Mesendoderm (in vitro differentiated cells): ENCODE results near the gene UEVLD.

ENCODE experiments used
- DNase-seq: peaks from one replicate; pipeline ENCODE4 v3.0.0; 2013
- H2AK5ac ChIP-seq: 2 replicates; pipeline ENCODE4 v1.6.1; 2013; ENCODE audit warnings: low read length, inconsistent platforms
- H2BK120ac ChIP-seq: 2 replicates; pipeline ENCODE4 v1.6.1; 2013; ENCODE audit warnings: low read depth, mild to moderate bottlenecking, low read length, moderate library complexity, mixed read lengths
- H2BK15ac ChIP-seq: replicated peaks from 2 replicates; pipeline ENCODE4 v1.6.1; 2013; ENCODE audit warnings: low read depth, mild to moderate bottlenecking, moderate library complexity
- H2BK5ac ChIP-seq: 2 replicates; pipeline ENCODE4 v1.6.1; 2013; ENCODE audit warnings: low read length, inconsistent platforms
- H3K18ac ChIP-seq: 2 replicates; pipeline ENCODE4 v1.6.1; 2013; ENCODE audit warnings: mild to moderate bottlenecking, low read length, mixed read lengths
- H3K23ac ChIP-seq: one replicate; pipeline ENCODE4 v1.6.1; 2013; ENCODE audit warnings: low read length
- H3K27ac ChIP-seq: 2 replicates; pipeline ENCODE4 v1.5.1; 2013; ENCODE audit warnings: low read depth, mild to moderate bottlenecking, inconsistent platforms, low read length, moderate library complexity
- H3K27me3 ChIP-seq: 2 replicates; pipeline ENCODE4 v1.6.1; 2013; ENCODE audit warnings: low read length, control low read depth, mild to moderate bottlenecking, inconsistent platforms; ENCODE audit not compliant: insufficient read depth, poor library complexity
- H3K36me3 ChIP-seq: 2 replicates; pipeline ENCODE4 v1.6.1; 2013; ENCODE audit warnings: low read length, inconsistent platforms; ENCODE audit not compliant: control insufficient read depth, insufficient read depth
- H3K4ac ChIP-seq: one replicate; pipeline ENCODE4 v1.6.1; 2013; ENCODE audit warnings: low read depth, mild to moderate bottlenecking, low read length, moderate library complexity
- H3K4me1 ChIP-seq: 2 replicates; pipeline ENCODE4 v1.6.1; 2013; ENCODE audit warnings: low read depth, low read length, inconsistent platforms; ENCODE audit not compliant: control insufficient read depth
- H3K4me2 ChIP-seq: 2 replicates; pipeline ENCODE4 v1.6.1; 2013; ENCODE audit warnings: low read length
- H3K4me3 ChIP-seq: 2 replicates; pipeline ENCODE4 v1.5.1; 2013; ENCODE audit warnings: mild to moderate bottlenecking, low read length
- H3K56ac ChIP-seq: one replicate; pipeline ENCODE4 v1.6.1; 2013; ENCODE audit warnings: low read length
- H3K79me1 ChIP-seq: 2 replicates; pipeline ENCODE4 v1.6.1; 2013; ENCODE audit warnings: low read length, inconsistent platforms
- H3K79me2 ChIP-seq: 2 replicates; pipeline ENCODE4 v1.6.1; 2013; ENCODE audit warnings: mild to moderate bottlenecking, low read length; ENCODE audit not compliant: control insufficient read depth, insufficient read depth
- H3K9ac ChIP-seq: 2 replicates; pipeline ENCODE4 v1.6.1; 2013; ENCODE audit warnings: low read length, inconsistent platforms
- H4K5ac ChIP-seq: one replicate; pipeline ENCODE4 v1.6.1; 2013; ENCODE audit warnings: low read length
- H4K8ac ChIP-seq: one replicate; pipeline ENCODE4 v1.6.1; 2013; ENCODE audit warnings: low read depth, mild to moderate bottlenecking, control low read depth, low read length, moderate library complexity
- WGBS: extraction: QIAGEN DNeasy Blood & Tissue Kit; methylation state at CpG from one replicate; pipeline ENCODE4 v1.1.7; 2013; ENCODE audit warnings: low lambda C conversion rate, missing lambda C conversion rate; ENCODE audit not compliant: insufficient coverage; ENCODE audit errors: extremely low coverage; 5-methylcytosine and 5-hydroxymethylcytosine counted together

Gene UEVLD

DNA sequence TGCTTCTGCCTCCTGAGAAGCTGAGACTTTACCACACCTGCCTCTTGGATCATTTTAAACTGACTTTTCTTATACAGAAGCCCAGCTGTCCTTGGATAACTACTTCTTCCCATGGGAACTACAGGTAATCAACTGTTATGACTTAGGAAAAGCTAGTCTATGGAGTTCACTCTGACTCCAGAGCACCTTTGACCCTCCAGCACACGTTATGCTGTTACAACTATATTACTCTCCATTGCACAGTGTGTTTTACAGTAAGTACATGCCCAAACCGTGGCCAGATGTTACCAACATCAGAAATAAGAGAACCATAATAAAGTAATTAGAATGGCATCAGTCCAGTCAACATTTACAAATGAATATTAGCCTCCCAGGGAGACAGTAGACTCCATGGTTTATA, 40.5 kb downstream of the UEVLD start:
- no peak overlapping the region for H4K8ac ChIP-seq
- no peak overlapping the region for H3K18ac ChIP-seq
- H3K4me2 ChIP-seq, result no peak overlapping the region
- H2BK120ac ChIP-seq, result no peak overlapping the region
- H3K9ac ChIP-seq, result no peak overlapping the region
- no peak overlapping the region for H2BK5ac ChIP-seq
- no peaks in the 10 kb centered on the region for H3K79me1 ChIP-seq
- no peaks in the 10 kb centered on the region for H3K27me3 ChIP-seq
- H3K23ac ChIP-seq, result no peak overlapping the region
- no peaks in the 10 kb centered on the region for H3K4me1 ChIP-seq
- no CpG with 5 or more reads among the region's 2 CpGs for WGBS
- no peak for DNase-seq
- H3K4me3 ChIP-seq, result no peak overlapping the region
- H2BK15ac ChIP-seq, result no peak overlapping the region
- no peak overlapping the region for H4K5ac ChIP-seq
- no peaks in the 10 kb centered on the region for H3K36me3 ChIP-seq
- no peak overlapping the region for H3K27ac ChIP-seq
- H3K79me2 ChIP-seq, result no peaks in the 10 kb centered on the region
- H3K4ac ChIP-seq, result no peak overlapping the region
- no peak overlapping the region for H2AK5ac ChIP-seq
- H3K56ac ChIP-seq, result no peak overlapping the region

DNA sequence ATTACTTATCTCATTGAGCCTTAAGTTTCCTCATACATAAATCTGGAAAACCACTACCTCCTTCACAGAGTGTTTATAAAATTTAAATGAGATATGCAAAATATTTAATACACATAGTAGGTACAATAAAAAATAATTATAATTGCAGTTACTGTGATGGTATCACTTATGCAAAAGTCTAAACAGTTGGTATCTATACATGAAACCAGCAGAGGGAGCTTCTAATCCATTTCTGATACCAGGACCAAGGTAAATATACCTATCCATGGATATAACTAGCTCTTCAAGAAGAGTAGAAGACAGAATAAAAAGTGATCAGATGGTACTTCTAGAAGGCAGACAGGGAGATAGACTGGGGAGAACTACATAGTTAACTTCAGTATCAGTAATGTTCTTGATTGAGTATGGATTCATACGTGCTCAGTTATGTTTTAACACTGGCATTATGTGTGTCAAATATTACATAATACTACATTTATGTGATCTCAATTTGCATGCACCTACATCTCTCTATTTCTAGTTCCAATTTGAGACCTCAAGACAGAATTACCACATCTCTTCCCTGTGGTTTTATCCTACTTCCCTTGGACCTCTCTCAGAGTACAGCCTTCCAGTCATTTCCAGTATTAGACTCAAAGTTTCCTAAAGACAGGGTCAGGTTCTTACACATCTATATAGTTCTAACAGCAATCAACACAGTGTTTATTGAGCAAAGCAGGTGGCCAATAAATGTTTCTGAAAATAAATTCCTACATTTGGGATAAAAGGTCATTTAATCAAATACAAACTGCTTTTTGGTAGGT, 48.1 kb downstream of the UEVLD start:
- Histone ChIP-seq H3K23ac (no peak overlapping the region), H4K8ac (no peak overlapping the region), H3K36me3 (no peaks in the 10 kb centered on the region), H3K56ac (no peak overlapping the region), H2BK15ac (no peak overlapping the region), H4K5ac (no peak overlapping the region), H3K79me2 (no peaks in the 10 kb centered on the region), H2BK5ac (no peak overlapping the region), H3K27me3 (no peaks in the 10 kb centered on the region), H3K27ac (no peak overlapping the region), H3K4me2 (no peak overlapping the region), H3K18ac (no peak overlapping the region), H3K4ac (no peak overlapping the region), H3K79me1 (no peaks in the 10 kb centered on the region), H3K4me1 (no peaks in the 10 kb centered on the region), H2AK5ac (no peak overlapping the region), H3K4me3 (no peak overlapping the region), H3K9ac (no peak overlapping the region), H2BK120ac (no peak overlapping the region)
- WGBS, result no CpG with 5 or more reads among the region's 1 CpG
- peak; percentile 21 for DNase-seq

- H3K9ac ChIP-seq, result no peak overlapping the region
- no peak overlapping the region for H2BK15ac ChIP-seq
- H2BK120ac ChIP-seq, result no peak overlapping the region
- no peak overlapping the region for H3K4ac ChIP-seq
- H3K4me2 ChIP-seq, result no peak overlapping the region
- H3K18ac ChIP-seq, result no peak overlapping the region
- no peaks in the 10 kb centered on the region for H3K79me2 ChIP-seq
- no peak overlapping the region for H2BK5ac ChIP-seq
- H3K27ac ChIP-seq, result no peak overlapping the region
- H3K4me3 ChIP-seq, result no peak overlapping the region
- DNase-seq, result no peak
- H3K56ac ChIP-seq, result no peak overlapping the region
- H3K79me1 ChIP-seq, result no peaks in the 10 kb centered on the region
- H2AK5ac ChIP-seq, result no peak overlapping the region
- no peak overlapping the region for H3K23ac ChIP-seq
- no CpG with 5 or more reads among the region's 1 CpG for WGBS
- H3K4me1 ChIP-seq, result no peaks in the 10 kb centered on the region
- H4K5ac ChIP-seq, result no peak overlapping the region
- H3K27me3 ChIP-seq, result no peaks in the 10 kb centered on the region
- H3K36me3 ChIP-seq, result no peaks in the 10 kb centered on the region
- H4K8ac ChIP-seq, result no peak overlapping the region
Measured at GRCh38 chr11:18536209-18536608, 52.3 kb downstream of the UEVLD start.

- Histone ChIP-seq H2BK120ac (no peak overlapping the region), H3K27ac (no peak overlapping the region), H4K8ac (no peak overlapping the region), H3K56ac (no peak overlapping the region), H3K23ac (no peak overlapping the region), H3K4me2 (no peak overlapping the region), H3K79me1 (no peaks in the 10 kb centered on the region), H3K4me1 (no peaks in the 10 kb centered on the region), H3K79me2 (no peaks in the 10 kb centered on the region), H3K9ac (no peak overlapping the region), H3K36me3 (no peaks in the 10 kb centered on the region), H2AK5ac (no peak overlapping the region), H2BK5ac (no peak overlapping the region), H2BK15ac (no peak overlapping the region), H3K27me3 (no peaks in the 10 kb centered on the region), H4K5ac (no peak overlapping the region), H3K18ac (no peak overlapping the region), H3K4me3 (no peak overlapping the region), H3K4ac (no peak overlapping the region)
- no CpG with 5 or more reads among the region's 1 CpG for WGBS
- DNase-seq, result no peak
Measured at GRCh38 chr11:18534245-18534644, 54.3 kb downstream of the UEVLD start.

DNA sequence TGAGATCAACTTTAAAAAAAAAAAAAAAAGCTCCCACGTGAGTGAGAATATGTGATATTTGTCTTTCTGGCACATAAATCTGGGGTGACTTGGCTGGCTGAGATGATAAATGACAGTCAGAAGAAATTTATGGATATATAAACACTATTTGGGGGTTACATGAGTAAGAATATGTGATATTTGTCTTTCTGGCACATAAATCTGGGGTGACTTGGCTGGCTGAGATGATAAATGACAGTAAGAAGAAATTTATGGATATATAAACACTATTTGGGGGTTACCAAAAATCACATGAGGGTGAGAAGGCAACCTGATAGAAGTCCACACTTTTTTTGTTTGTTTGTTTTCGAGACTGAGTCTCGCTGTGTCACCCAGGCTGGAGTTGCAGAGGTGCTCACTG, 55.2 kb downstream of the UEVLD start:
- H3K36me3 ChIP-seq, result no peaks in the 10 kb centered on the region
- no peak overlapping the region for H2AK5ac ChIP-seq
- H3K23ac ChIP-seq, result no peak overlapping the region
- DNase-seq, result no peak
- H3K4me1 ChIP-seq, result no peaks in the 10 kb centered on the region
- H3K4me3 ChIP-seq, result no peak overlapping the region
- H3K4me2 ChIP-seq, result no peak overlapping the region
- no peak overlapping the region for H3K18ac ChIP-seq
- H2BK5ac ChIP-seq, result no peak overlapping the region
- H3K56ac ChIP-seq, result no peak overlapping the region
- no peak overlapping the region for H3K27ac ChIP-seq
- no peak overlapping the region for H4K8ac ChIP-seq
- H4K5ac ChIP-seq, result no peak overlapping the region
- no peak overlapping the region for H3K9ac ChIP-seq
- H2BK15ac ChIP-seq, result no peak overlapping the region
- H3K27me3 ChIP-seq, result no peaks in the 10 kb centered on the region
- H2BK120ac ChIP-seq, result no peak overlapping the region
- WGBS, result no CpG with 5 or more reads among the region's 3 CpGs
- H3K79me1 ChIP-seq, result no peaks in the 10 kb centered on the region
- no peaks in the 10 kb centered on the region for H3K79me2 ChIP-seq
- no peak overlapping the region for H3K4ac ChIP-seq

DNA sequence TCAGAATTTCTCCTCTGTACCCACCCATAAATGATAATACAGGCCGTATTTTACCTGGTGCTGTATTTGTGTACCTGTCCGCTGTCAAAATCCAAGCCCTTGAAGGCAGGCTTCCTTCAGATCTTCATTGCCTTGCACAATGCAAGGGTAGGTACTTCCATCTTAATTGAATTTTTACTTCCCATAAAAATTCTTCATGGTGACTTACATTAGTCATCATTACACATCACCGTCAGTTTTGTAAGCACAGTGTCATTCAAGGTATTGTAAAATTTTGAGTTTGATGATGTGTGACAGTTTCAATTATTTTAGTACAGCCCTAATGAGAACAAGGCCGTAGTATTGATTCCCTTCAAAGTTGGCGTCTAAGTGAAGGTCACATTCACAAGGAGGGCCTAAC, 61.0 kb downstream of the UEVLD start:
- Histone ChIP-seq H3K18ac (no peak overlapping the region), H2AK5ac (no peak overlapping the region), H4K8ac (no peak overlapping the region), H3K23ac (no peak overlapping the region), H3K27me3 (no peaks in the 10 kb centered on the region), H4K5ac (no peak overlapping the region), H2BK120ac (no peak overlapping the region), H3K4me2 (peak overlapping the region; percentile 87), H2BK5ac (no peak overlapping the region), H3K79me2 (peaks cover 7% of the 10 kb centered on the region), H3K56ac (peak overlapping the region; percentile 96), H3K4me1 (peaks cover 2% of the 10 kb centered on the region), H2BK15ac (no peak overlapping the region), H3K79me1 (peaks cover 7% of the 10 kb centered on the region), H3K4ac (no peak overlapping the region), H3K36me3 (no peaks in the 10 kb centered on the region), H3K27ac (no peak overlapping the region), H3K9ac (peak overlapping the region; percentile 93), H3K4me3 (peak overlapping the region; percentile 91)
- no peak for DNase-seq
- no CpG with 5 or more reads among the region's 5 CpGs for WGBS
